ENCODE results near the gene RXRA.

DNA sequence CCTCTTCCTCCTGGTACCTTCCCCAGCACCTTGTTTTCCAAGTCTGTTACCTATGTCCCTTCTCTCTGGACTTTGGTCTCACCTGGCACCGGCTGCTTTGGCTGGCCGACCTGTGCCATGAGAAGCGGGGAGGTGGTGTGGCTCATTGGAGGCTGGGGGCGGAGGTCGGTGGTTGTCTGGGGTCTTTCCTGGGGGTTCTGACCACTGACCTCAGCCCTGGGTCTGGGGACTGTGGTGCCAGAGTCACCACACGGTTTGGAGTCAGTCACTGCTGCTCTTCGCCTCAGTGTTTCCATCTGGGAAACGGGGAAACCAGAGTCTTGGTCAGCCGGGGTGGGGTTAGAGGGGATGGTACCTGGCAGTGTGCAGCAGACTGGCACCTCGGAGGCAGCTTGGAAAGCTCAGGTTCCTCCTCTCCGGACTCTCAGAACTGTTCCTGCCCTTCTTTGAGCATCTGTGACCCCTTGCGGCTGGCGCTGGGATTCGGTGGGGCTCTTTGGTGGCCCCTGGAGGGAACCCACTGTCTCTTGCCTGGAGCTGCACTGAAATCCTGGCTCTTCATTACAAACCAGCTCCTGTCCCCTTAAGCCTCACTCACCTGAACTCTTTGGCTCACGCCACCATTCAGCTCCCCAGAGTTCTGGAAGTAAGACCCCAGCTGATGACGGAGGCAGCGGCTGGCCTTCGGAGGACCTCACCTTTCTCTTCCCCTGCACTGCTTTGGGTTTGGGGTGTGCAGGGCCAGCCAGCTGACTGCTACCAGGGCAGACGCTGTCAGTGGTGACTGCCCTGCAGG is 4.1 kb upstream of the RXRA start:
- TF ChIP-seq, protein P1, sequence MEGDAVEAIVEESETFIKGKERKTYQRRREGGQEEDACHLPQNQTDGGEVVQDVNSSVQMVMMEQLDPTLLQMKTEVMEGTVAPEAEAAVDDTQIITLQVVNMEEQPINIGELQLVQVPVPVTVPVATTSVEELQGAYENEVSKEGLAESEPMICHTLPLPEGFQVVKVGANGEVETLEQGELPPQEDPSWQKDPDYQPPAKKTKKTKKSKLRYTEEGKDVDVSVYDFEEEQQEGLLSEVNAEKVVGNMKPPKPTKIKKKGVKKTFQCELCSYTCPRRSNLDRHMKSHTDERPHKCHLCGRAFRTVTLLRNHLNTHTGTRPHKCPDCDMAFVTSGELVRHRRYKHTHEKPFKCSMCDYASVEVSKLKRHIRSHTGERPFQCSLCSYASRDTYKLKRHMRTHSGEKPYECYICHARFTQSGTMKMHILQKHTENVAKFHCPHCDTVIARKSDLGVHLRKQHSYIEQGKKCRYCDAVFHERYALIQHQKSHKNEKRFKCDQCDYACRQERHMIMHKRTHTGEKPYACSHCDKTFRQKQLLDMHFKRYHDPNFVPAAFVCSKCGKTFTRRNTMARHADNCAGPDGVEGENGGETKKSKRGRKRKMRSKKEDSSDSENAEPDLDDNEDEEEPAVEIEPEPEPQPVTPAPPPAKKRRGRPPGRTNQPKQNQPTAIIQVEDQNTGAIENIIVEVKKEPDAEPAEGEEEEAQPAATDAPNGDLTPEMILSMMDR (IDR thresholded peaks at IDR 0.05) = no peak
- TF ChIP-seq POLR2AphosphoS5 (IDR thresholded peaks at IDR 0.05) = no peak

Data from upper lobe of left lung (tissue), 4 donors.